ENCODE results near the gene KIF13A.
"Not testable (repeated sequence)": the region's sequence is repeated elsewhere in the genome, so short reads cannot be mapped to it uniquely, and the experiment has no call there.

Gene KIF13A

DNA sequence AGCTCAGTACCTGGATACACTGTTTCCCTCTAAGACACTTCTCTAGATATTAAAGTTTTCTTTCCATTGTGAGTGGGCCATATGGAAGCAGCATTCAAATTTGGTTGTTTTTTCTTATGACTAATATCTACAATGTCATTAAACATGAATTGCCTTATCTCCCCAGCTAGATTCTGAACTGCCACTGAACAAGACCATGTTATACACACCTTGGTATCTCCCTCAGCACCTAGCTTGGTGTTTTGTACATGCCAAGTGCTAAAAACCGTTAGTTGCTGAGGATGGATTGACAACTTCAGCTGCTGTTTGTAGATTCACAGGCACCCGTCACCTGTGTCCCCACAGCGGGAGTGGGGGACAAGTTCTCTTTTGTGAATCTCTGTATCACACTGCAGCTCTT is 131.1 kb downstream of the KIF13A start:
- DNase-seq (ENCODE audit: insufficient read length, low spot score) (no peak), FAIRE-seq (no peak)

DNA sequence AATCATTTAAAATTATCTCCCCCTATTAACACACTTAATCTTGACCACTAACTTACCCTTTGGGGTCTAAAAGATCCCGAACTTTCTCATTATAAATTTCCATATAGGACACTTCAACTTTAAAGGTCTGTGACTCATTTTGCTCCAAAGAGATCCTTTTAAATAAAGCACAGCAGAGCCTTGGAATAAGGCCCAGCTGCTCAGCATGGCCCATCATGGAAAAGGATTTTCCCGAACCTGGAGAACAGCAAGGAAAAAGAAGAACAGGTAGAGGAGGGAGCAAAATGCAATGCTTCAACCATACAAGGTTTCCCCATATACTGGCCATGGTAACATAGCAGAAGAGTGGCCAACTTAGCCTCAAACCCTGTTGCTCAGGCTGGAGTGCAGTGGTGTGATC is 132.1 kb downstream of the KIF13A start:
- FAIRE-seq (no peak), DNase-seq (ENCODE audit: insufficient read length, low spot score) (no peak)

DNA sequence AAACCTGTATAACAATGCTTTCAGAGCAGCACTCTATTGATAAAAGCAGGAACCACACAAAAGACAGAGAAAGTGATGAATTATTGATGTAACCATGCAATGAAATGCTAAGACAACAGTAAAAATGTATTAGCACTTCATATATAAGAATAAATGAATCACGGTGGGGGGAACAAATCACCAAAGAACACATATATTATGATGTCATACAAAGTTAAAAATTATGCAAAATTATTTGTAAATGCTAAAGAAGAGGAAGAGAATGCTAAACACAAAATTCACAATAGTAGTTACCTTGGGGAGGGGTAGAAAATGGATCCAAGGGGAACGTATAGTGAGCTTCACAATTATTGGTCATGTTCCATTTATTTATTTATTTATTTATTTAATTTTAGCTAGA is 133.9 kb downstream of the KIF13A start:
- DNase-seq (ENCODE audit: insufficient read length, low spot score) (no peak), FAIRE-seq (no peak)

DNA sequence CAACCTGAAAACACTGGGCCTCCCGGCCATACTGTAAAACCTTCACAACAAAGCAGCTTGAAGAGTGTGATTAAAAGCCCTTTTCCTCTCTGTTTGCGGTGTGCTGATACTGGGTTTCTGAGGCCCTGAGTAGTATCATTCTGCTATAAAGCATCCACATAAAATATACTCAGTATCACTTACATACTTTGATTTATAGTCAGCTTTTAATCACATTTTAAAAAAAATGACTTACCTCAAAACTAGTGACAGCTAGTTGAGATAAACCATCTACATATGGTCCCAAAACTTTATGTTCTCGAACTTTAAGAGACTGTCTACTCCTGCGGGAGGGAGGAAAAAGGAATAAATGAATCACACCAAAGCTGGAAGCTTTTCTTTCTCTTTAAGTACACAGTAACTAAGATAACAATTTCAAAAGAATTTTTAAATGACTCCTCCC is 135.7 kb downstream of the KIF13A start:
- no peak for FAIRE-seq
- no peak for DNase-seq (ENCODE audit: insufficient read length, low spot score)

DNA sequence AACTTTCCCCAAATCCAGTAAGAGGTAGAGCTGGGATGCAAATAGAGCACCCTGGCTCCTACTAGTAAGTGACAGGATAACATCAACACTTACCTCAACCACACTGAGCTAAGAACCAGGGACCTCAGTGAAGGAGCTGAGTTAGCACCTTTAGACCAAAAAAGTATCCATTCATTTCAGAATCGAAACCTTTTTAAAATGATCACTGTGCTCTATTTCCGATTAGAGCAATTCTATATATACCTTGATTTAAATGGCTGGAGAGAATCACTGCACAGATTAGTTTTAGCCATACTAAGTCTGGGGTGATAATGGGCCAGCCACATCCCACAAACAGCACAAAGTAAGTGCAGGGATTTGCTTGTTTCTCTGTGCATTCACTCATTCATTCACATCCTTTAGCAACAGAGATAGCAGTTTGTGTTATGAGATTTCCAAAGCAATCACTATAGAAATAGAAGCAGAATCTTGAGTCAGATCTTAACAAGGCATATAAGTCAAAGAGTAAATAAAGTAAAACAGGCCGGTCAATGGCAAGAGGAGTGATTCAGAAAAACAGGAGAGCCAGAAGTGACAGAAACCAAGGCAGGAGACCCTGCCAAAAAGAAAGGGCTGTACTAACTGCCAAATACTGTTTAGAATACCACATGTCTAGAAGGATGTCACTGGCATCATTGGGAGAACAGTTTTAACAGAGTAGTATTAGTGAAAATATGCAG is 136.3 kb downstream of the KIF13A start:
- no peak for FAIRE-seq
- DNase-seq (ENCODE audit: insufficient read length, low spot score), result no peak

DNA sequence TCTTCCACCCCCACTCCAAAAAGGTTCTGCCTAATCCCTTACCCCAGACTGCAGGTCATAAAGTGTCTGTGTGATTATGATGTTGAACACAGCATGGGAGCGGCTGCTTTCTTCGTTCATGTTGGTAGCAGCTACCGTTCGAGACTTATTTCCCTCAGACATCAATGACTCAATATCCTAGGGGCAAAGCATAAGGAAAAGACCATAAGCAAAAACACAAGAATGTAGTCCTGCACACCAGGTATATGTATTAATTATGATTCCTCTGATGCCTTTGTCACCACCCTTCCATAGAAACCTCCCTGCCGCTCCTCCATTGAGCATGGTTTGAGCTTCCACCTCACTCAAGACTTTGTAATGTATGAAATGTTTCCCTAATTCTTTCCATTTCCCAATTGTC is 137.2 kb downstream of the KIF13A start:
- DNase-seq (ENCODE audit: insufficient read length, low spot score) (no peak), FAIRE-seq (no peak)

DNA sequence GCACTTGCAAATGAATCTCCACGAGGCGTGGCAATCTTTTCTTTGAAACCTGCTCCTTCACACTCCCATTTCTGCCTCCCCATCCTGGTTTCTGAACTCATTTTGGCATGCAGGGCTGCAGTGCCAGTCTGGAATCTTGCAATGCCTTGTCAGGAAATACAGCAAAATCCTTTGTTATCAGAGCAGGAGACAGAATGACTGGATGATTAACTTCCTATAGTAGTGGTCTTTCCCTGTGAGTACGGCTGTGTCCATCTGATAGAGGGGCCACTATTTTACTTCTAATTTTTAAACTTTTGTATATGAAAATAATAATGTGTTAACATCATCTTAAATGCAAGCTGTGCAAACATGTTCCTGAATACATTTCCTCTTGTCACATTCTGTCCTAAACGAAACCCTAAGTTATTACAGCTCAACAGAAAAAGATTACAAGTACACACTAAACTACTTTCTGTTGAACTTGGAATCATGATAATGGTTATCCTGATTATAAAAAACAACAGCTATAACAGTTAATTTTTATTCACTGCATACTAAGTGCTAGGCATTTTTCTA is 140.2 kb downstream of the KIF13A start:
- FAIRE-seq, result no peak
- no peak for DNase-seq (ENCODE audit: insufficient read length, low spot score)

DNA sequence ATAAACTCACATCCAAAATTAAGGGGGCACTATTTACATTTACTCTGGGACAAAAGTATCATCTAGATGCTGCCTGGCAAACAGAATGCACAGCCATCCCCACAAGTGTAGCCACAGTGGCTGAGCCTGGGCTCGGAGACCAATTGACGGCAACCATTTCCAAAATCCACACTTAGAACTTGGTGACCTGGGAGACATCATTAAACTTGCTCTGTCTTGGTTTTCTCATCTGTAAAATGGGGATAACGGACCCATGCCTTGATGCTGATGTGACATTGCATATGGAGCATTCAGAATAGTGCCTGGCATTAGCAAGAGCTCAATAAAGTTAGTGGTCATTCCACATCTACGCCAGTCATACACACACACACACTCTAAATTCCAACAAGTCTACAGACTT is 140.7 kb downstream of the KIF13A start:
- no peak for DNase-seq (ENCODE audit: insufficient read length, low spot score)
- FAIRE-seq, result no peak

DNA sequence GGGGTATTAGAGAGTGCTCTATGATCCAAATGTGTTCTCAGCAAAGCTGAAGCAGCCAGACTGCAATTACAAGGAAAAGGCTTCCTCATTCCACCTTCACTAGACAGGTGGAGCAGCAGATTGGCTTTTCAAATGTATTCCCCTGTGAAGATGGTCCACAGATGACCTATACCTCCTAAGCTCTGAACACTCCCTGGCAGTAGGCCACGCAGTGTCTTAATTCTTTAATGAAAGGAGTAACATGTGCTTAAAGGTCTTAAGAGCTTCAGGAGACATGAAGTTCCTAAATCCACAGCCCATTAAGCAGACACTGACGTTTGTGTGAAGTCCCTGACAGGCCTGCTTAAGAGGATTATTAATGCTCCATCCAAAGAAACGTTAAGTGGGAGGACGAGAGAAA is 141.8 kb downstream of the KIF13A start:
- FAIRE-seq (no peak), DNase-seq (ENCODE audit: insufficient read length, low spot score) (no peak)

DNA sequence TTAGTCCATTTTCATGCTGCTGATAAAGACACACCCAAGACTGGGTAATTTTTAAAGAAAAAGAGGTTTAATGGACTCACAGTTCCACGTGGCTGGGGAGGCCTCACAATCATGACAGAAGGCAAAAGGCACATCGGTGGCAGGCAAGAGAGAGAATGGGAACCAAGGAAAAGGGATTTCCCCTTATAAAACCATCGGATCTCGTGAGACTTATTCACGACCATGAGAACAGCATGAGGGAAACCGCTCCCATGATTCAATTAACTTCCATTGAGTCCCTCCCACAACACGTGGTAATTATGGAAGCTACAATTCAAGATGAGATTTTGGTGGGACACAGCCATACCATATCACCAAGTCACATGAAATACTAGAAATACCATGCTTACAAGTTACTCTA is 142.5 kb downstream of the KIF13A start:
- FAIRE-seq; DNase-seq (ENCODE audit: insufficient read length, low spot score): not testable (repeated sequence)

DNA sequence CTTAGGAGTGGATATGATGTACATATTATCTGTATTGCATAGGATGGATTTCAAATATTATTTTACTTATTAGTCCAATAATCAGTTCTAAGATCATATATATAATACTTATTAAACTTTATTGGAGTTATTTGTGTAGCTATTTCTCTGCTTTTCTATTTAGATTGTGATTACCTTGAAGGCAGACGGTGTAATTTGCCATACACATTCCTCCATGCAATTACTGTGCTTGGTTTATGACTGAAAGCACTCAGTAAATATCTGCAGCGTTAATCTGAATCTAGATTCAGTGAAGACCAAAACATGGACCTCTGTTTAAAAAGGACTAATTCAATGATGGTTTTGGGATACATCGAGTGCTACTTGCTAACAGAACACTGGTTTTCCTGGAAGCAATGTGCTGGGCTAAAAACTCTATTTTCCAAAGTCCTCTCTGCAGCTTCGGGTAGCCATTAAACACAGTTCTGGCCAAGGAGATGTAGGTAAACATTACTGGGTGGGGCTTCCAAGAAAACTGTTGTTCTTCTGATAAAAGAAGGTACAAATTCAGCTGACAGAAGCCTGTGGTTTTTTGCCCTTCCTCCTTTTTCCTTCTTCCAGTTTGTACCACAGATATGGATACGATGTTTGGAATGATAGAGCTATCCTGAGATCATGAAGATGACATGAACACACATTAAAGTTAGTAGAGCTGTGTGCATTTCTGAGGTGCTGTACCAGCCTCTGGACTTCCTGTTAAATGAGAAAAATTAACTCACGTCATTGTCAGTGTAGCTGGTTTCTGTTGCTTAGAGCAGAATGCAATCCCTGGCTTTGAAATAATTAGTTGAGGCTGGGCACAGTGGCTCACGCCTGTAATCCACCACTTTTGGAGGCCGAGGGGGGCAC is 144.3 kb downstream of the KIF13A start:
- no peak for FAIRE-seq
- no peak for DNase-seq (ENCODE audit: insufficient read length, low spot score)

DNA sequence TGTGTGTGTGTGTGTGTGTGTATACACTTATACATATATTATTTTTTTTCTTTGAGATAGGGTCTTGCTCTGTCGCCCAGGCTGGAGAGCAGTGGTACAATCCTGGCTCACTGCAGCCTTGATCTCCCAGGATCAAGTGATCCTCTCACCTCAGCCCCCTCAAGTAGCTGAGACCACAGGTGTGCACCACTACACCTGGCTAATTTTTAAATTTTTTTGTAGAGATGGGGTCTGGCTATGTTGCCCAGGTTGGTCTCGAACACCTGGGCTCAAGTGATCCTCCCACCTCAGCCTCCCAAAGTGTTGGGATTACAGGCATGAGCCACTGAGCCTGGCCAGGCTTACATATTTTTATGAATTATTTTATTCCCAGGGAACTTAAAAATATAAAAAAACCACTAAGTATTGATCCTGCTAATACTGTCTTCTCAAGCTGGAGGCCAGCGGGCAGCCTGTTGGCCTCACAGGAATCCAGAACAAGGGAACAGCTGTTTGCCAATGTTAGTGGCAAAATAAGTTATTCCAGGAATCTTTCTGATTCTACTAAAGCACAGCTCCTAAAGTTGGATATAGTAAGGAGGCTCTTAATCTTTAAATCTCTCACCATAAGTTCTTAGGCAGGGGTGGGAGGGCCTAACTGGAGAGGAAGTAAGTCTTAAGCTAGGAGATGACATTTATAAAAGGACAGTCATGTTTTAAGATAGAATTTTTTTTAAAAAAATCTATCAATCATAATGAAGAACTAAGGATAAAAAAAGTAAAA is 145.2 kb downstream of the KIF13A start:
- DNase-seq (ENCODE audit: insufficient read length, low spot score) (no peak), FAIRE-seq (no peak)

DNA sequence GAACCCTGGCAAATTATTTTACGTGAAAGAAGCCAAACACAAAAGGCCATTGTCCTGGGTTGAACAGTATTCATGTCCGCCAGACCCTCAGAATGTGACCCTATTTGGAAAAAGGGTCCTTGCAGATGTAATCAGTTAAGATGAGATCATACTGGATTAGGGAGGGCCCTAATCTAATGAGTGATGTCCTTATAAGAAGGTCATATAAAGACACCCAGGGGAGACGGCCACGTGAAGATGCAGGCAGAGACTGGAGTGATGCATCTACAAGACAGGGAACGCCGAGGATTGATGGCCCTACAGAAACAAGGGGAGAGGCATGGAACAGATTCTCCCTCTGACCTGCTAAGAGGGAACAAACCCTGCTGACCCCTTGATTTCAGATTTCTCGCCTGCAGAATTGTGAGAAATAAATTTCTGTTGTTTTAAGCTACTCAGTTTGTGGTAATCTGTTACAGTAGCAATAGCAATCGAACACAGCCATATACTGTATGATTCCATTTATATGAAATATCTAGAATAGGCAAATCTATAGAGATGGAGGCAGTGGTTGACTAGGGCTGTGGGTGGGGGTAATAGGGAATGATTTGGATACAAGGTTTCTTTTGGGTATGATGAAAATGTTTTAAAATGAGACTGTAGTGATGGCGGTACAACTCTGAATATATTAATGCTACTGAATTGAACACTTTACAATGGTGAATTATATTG is 147.8 kb downstream of the KIF13A start:
- DNase-seq (ENCODE audit: insufficient read length, low spot score), result no peak
- no peak for FAIRE-seq

DNA sequence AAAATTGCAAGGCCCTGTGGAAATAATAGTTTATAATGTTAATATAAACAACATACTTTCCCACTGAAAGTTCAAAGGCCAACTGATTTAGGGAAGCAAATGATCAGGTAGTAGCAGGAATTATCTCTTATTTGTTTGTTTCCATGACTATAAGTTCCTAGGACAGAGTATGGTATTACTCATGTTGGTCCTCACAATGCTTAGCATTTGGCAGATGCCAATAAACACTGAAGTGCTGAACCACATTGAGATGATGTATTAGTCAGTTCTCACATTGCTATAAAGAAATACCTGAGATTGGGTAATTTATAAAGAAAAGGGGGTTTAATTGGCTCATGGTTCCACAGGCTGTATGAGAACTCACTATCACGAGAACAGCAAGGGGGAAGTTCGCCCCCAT is 151.1 kb downstream of the KIF13A start:
- DNase-seq (ENCODE audit: insufficient read length, low spot score), result no peak
- FAIRE-seq, result no peak

DNA sequence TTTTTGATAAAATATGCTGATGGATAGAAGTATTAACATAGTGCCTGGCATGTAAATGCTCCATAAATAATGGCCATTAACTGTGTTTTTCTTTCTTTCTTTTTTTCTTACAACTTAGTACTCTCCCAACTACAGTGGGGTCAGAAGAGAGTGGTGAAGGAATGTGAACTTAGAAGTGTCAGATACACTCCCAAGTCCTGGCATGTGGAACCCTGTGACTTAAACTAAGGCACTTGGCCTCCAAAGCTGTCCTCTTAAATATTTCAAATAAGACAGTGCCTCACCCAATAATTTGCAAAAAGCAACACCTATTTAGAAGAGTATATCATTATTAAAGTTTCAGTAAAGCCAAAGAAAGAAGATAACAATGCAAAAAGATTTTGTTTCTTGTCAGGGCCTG is 151.7 kb downstream of the KIF13A start:
- no peak for DNase-seq (ENCODE audit: insufficient read length, low spot score)
- no peak for FAIRE-seq

DNA sequence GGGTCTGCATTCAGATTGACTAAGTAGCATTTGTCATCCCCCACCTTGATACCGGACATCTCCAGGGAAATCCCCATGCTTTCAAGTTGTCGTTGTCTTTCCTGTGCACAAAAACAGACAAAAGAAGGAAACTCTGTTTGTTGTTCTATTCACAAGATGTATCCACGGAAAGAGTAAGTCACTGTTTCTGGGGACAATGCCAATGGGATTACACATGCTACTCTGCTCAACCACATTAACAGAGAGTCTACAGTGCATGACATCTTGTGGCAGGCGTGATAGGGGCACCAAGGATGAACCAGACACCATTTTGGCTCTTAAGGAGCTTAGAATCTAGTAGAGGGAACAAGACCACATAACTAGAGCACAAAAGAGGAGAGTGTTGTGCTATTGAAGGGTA is 156.3 kb downstream of the KIF13A start:
- FAIRE-seq, result no peak
- DNase-seq (ENCODE audit: insufficient read length, low spot score), result no peak

DNA sequence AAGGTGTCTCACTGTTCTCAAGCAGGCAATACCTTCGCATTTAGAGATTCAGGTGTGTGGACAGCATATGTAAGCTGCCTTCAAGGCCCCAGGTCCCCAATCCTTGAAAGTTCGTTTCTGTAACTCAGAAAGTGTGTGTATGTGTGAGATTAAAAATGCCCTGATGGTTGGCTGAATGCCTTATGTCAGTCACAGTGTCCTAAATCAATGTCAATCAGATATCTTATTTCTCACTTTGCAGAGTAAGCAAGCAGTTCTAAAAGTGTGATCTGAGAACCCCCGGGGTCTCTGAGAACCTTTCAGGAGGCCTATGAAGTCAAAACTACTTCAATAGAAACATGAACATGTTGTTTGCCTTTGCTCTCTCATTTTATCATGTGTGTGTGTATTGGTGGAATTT is 157.5 kb downstream of the KIF13A start:
- no peak for FAIRE-seq
- DNase-seq (ENCODE audit: insufficient read length, low spot score), result no peak

DNA sequence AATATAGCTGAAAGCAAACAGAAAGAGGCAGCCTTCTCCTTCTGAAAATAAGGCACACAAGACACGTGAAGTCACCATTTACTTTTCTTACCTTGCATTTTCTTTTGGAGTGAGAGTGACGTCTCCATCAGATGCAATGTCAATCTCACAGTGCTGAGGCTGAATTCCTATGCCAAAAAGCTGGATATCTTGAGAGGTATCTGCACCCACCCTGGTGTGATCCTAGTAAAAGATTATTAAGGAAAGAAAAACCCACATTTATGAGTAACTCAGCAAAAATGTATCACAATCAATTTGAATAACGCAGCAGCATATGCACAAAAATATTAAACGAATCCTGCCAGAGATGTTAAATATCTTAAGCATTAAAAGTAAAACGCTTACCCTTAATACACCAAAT is 159.3 kb downstream of the KIF13A start:
- FAIRE-seq (no peak), DNase-seq (ENCODE audit: insufficient read length, low spot score) (no peak)

DNA sequence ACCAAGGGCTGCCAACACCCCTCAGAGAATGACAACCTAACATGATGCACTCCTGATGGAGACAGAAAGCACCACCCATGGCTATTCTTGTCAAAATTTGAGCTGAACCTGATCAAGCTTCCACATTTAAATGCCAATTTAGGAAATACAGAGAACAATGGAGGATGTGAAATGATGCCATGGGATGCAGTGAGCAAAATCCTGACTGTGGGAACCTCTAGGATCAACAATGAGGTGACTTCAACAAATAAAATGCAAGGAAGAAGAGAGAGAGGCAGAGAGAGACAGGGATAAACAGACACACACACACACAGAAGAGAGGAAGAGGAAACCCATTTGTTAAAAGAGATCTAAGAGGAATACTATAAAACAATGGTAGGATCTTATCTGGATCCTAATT is 161.1 kb downstream of the KIF13A start:
- no peak for FAIRE-seq
- DNase-seq (ENCODE audit: insufficient read length, low spot score), result no peak

DNA sequence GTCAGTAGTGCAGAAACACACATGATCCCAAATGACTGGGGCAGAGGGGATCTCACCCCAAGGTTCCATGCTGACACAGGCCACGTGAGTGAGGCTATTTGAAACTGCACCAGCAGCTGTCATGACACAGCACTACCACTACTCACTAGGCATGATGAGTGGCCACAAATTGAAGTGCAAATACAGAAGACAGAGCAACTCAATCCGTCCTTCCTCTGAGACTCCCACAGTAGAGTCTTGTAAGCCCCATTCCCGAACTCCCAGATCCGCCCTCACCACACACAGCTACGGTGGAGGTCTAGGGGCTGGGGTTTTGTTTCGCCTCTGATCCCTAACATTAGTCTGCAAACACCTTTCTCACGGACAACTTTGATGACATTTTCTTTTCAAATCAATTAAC is 167.4 kb downstream of the KIF13A start:
- FAIRE-seq, result no peak

DNA sequence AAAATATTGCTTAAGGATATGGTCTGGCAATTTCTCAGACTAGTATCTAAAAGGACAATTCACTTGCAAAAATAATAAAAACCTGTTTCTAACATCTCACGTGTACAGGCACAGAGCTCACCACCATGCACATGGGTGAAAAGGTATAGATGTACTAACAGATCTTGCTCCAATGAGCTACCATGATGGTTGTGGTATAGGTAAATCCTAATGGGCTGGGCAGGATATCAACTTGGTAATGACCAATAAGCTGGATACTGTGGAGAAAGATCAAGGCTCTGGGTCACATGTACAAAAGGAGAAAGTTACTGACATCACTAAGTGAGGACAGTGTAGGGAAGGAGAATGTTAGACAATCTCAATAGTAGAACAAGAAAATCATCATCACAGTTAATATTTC is 169.7 kb downstream of the KIF13A start:
- DNase-seq (ENCODE audit: insufficient read length, low spot score) (no peak), FAIRE-seq (no peak)

More for the DNA sequence above, 167.4 kb downstream of the KIF13A start:
- DNase-seq (ENCODE audit: insufficient read length, low spot score), result no peak

All from GM19239 (cell line).